GM10266 (cell line): ENCODE data around the gene DUSP22.

ENCODE experiments used
- DNase-seq: peaks from one replicate; pipeline ENCODE4 v3.0.0; 2012; ENCODE audit errors: extremely low spot score
- TF ChIP-seq, protein P1 (sequence below): IDR thresholded peaks from 2 replicates; pipeline ENCODE4 v1.5.1; 2012; ENCODE audit warnings: mild to moderate bottlenecking, low read depth; ENCODE audit not compliant: control insufficient read depth, insufficient read depth; ENCODE audit errors: missing control alignments

DUSP22 gene

DNA sequence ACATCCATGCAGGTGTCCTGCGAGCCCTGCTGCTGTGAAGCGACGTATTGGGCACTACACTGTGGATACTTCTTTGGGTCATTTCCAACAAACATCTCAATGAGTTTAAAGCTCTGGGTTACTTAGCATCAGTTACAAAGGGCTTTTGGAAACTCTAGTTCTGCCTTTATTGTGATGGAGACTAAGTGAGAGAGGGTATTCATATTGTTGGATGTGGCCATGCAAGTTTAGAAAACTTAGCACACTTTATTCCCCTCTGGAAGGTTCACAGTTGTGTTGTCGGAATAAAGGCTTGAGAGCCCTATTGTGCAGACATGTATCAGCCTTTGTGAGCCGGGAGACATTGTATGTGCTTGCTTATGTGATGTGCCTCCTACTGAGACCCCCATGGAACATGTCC is 22.1 kb downstream of the DUSP22 start:
- TF ChIP-seq, protein P1, sequence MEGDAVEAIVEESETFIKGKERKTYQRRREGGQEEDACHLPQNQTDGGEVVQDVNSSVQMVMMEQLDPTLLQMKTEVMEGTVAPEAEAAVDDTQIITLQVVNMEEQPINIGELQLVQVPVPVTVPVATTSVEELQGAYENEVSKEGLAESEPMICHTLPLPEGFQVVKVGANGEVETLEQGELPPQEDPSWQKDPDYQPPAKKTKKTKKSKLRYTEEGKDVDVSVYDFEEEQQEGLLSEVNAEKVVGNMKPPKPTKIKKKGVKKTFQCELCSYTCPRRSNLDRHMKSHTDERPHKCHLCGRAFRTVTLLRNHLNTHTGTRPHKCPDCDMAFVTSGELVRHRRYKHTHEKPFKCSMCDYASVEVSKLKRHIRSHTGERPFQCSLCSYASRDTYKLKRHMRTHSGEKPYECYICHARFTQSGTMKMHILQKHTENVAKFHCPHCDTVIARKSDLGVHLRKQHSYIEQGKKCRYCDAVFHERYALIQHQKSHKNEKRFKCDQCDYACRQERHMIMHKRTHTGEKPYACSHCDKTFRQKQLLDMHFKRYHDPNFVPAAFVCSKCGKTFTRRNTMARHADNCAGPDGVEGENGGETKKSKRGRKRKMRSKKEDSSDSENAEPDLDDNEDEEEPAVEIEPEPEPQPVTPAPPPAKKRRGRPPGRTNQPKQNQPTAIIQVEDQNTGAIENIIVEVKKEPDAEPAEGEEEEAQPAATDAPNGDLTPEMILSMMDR: no peak
- DNase-seq: no peak

DNA sequence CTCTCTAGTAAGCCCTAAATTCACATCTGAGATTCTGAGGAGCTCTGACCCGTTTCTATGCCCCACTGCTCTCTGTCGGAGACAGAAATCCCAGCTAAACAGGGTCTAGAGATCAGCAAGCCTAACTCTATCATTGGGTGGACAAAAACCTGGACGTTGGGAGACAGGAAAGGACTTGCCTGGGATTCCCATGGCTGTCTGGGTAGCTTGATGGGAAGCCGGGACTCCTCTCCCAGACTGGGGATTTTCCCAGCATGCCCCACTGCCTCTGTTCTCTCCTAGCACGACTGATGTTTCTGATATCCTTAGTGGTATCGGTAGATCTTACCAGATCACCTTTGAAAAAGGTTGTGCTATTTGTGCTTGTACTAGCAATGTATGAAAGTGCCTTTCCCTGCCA is 22.9 kb downstream of the DUSP22 start:
- DNase-seq: no peak
- TF ChIP-seq, protein P1: no peak

DNA sequence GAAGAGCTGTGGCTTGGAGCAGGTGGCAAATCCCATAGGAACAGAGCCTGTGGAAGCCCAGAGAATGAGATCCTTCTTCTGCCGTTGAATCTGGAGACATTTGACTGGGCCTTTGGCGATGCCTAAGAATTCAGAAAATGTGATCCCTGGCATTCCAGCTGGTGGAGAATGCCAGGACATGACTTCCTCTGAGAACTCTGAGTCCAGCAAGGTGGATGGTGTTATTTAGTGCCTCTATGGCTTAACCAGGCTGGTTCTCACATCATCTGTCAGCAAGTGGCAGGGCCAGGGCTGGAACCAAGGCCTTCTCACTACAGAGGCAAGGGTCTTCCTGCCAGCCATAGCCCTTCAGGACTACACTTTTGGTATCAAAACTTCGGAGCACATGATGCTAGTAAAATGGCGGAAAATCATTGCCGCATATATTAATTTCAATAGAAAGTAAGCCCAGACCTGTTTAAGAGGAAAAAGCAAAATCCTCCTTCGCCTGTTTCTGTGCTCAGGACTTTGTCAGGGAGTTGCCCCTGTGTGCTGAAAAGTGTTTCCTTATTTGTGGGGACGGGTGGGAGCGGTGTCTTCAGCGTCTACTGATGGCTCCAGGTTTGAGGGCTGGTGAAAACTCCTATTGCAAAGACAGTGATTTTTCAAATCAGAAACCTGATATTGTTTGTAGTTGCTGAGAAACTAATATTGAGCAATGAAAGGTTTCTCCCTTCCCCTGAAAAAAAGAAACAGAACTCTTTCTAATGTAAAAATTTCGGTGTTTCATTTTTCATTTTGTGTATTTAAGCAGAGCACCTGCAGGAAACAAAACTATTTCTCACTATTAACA is 23.9 kb downstream of the DUSP22 start:
- no peak for DNase-seq
- TF ChIP-seq, protein P1: no peak

DNA sequence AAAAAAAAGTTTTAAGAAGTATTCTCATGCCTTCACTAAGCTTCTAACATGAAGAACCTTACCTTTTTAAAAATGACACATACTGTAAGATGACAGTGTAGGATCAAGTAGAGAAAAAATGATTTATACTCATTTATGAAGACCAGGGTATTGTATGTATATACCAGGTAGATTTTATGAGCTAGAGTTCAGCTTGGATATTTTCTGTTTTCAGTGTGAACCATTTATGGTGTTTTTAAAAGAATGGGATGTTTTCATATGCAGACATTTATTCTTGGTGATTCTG is 24.4 kb downstream of the DUSP22 start:
- TF ChIP-seq, protein P1: no peak
- no peak for DNase-seq

DNA sequence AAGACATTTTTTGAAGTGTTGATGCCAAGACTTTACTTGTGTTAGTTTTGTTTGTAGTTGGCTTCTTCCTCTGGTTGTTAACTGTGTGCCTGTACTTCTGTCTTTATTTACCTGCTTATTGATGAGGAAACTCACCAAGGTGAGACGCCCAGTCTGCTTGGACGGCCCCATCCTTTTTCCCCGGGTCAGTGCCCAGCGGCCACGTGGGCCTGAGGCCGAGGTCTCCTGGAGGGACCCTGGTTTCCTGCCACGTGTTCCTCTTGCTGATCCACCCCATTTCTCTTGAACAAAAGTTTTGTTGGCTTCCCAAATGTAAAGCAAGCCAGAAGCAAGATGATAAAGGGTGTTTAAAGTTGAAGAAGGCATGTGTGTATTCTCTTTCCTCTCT is 24.8 kb downstream of the DUSP22 start:
- TF ChIP-seq, protein P1: no peak
- DNase-seq: no peak

DNA sequence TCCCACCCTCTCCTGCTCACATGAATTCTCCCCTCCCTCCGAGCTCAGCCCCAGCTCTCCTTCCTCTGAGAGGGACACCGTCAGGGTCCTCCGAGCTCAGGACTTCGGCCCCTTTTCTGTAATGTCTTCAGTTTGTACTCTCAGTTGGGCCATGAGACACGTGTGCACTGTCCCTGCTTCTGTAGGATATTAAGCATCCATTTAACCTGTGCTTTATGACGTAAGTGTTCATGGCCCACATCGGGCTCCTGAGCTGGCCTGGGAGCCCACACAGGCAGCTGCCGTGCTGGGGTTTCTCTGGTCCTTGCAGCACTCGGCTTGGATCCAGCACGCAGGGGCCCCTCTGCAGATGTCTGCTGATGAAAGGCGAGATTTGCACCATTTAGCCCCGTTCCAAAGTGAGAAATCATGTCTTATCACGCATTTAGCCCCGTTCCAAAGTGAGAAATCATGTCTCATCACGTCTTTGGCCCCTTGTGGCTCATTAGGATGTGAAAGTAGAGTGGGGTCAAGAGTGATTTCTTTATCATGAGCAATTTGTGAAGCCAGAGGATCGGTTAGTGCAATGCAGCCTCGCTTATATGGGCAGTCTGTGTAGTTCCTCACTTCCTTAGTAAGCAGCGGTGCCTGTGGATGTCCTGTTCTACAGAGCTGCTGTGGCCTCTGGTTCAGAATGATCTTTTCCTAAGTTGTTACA is 25.3 kb downstream of the DUSP22 start:
- DNase-seq: no peak
- TF ChIP-seq, protein P1: no peak

DNA sequence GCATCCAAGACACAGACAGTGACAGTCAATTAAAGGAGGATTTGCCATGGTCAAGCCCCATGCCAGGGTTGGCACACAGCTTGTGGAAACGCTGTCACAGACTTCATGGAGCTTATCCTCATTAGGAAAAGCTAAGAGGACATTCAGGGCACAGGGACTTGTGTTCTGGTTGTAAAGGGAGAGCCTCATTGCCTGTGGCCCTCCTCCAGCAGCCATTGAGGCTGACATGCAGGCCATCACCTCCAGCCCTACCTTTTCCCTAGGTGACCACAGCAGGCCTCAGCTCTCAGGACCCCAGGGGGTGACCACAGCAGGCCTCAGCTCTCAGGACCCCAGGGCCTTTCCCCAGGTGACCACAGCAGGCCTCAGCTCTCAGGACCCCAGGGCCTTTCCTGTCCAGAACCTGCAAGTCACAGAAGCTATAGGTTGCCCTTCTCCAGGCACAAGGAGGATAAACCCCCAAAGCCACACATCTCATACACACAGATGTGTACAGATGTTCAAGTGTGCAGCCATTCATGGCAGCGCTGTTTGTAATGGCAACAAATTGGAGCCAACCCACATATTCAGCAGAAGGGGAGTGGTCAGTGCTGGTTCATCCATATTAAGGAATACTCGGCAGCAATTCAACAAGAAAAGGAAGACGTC is 26.1 kb downstream of the DUSP22 start:
- TF ChIP-seq, protein P1: no peak
- DNase-seq: no peak
